Measurements from ENCODE around the gene NCOA5.

The NCOA5 gene

GRCh38 chr20:46126440-46127056, 36.8 kb upstream of the NCOA5 start:
- TF ChIP-seq CTCF (conservative IDR thresholded peaks at IDR 0.05; ENCODE audit: control insufficient read depth, insufficient read depth, low read depth, low read length): no peak
- no peak for DNase-seq (ENCODE audit: low read depth)
- H3K4me3 ChIP-seq (ENCODE audit: control insufficient read depth, low read depth, low read length): no peak overlapping the region

GRCh38 chr20:46123482-46124245, 33.9 kb upstream of the NCOA5 start:
- DNase-seq (ENCODE audit: low read depth): no peak

GRCh38 chr20:46122516-46123481, 33.0 kb upstream of the NCOA5 start:
- H3K4me3 ChIP-seq (ENCODE audit: control insufficient read depth, low read depth, low read length): no peak overlapping the region
- TF ChIP-seq CTCF (conservative IDR thresholded peaks at IDR 0.05; ENCODE audit: control insufficient read depth, insufficient read depth, low read depth, low read length): no peak
- DNase-seq (ENCODE audit: low read depth): no peak

More at GRCh38 chr20:46123482-46124245, 33.9 kb upstream of the NCOA5 start:
- TF ChIP-seq CTCF (conservative IDR thresholded peaks at IDR 0.05; ENCODE audit: control insufficient read depth, insufficient read depth, low read depth, low read length): no peak
- no peak overlapping the region for H3K4me3 ChIP-seq (ENCODE audit: control insufficient read depth, low read depth, low read length)

GRCh38 chr20:46122071-46122470, 32.3 kb upstream of the NCOA5 start:
- no peak for TF ChIP-seq CTCF (conservative IDR thresholded peaks at IDR 0.05; ENCODE audit: control insufficient read depth, insufficient read depth, low read depth, low read length)
- no peak overlapping the region for H3K4me3 ChIP-seq (ENCODE audit: control insufficient read depth, low read depth, low read length)
- peak; percentile 76 for DNase-seq (ENCODE audit: low read depth)

- no peak for TF ChIP-seq CTCF (conservative IDR thresholded peaks at IDR 0.05; ENCODE audit: control insufficient read depth, insufficient read depth, low read depth, low read length)
- DNase-seq (ENCODE audit: low read depth): peak; percentile 10
- H3K4me3 ChIP-seq (ENCODE audit: control insufficient read depth, low read depth, low read length): no peak overlapping the region
Observed at GRCh38 chr20:46121184-46121930, 31.6 kb upstream of the NCOA5 start.

- DNase-seq (ENCODE audit: low read depth): no peak
- no peak for TF ChIP-seq CTCF (conservative IDR thresholded peaks at IDR 0.05; ENCODE audit: control insufficient read depth, insufficient read depth, low read depth, low read length)
- H3K4me3 ChIP-seq (ENCODE audit: control insufficient read depth, low read depth, low read length): no peak overlapping the region
Observed at GRCh38 chr20:46120136-46120535, 30.4 kb upstream of the NCOA5 start.

Data from fibroblast of mammary gland (primary cell).